AG20443 (cell line): ENCODE measurements around the gene FCHO2.

Experiments
- DNase-seq: peaks from one replicate; pipeline ENCODE4 v3.0.0; 2012; ENCODE audit warnings: low spot score, mixed read lengths

FCHO2 gene

DNA sequence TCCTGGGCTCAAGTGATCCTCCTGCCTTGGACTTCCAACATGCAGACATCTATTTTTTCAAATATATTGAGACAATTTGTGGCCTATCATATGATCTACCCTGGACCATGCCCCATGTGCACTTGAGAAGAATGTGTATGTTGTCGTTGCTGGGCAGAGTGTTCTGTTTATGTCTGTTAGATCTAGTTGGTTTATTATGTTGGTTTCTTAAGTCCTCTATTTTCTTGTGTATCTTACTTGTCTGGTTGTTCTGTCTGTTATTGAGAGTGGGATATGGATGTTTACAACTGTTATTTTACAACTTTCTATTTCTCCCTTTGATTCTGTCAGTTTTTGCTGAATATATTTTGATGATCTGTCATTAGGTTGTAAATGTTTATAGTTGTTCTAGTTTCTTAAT is 154.3 kb downstream of the FCHO2 start:
- DNase-seq = no peak

- DNase-seq = no peak
Observed at GRCh38 chr5:73111536-73111935, 155.7 kb downstream of the FCHO2 start.

DNA sequence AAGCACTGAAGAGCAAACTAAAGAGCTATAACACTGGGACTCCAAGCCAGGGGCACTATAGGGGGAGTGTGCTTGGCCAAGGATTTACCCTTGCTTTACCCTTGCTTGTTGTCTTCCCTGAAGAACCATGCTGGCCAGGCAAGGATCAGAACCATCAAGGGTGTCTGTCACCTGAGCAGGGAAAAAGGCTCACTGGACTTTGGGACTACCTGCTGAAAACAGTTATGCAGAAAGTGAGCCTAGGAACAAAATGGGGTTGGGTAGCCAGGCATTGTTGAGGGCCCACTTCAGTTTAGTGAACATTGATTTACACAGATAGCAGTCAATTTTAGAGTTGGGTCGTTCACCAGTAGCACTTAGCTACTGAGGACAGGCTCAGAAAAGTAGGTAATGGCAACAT is 156.5 kb downstream of the FCHO2 start:
- DNase-seq = no peak

GRCh38 chr5:73114044-73114688 is 158.3 kb downstream of the FCHO2 start:
- DNase-seq = no peak

- DNase-seq = peak; percentile 86
Observed at GRCh38 chr5:73115399-73116051, 159.7 kb downstream of the FCHO2 start.

DNA sequence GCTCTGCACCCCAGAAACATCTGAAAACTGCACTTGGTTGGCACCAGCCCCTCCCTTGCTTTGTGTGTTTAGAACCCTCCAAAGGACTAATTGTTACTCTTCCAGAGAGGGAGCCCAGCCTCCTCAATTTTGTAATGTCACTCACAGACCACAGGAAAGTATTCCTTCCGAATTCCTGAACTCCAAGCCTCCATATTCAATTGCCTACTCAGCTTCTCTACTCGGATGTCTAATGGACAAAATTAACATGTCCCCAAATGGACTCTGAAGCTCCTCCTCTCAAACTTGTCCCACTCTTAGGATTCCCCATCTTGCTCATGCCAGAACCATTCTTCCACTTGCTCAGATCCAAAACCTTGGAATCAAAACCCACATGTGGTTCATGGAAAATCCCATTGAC is 160.7 kb downstream of the FCHO2 start:
- no peak for DNase-seq

DNA sequence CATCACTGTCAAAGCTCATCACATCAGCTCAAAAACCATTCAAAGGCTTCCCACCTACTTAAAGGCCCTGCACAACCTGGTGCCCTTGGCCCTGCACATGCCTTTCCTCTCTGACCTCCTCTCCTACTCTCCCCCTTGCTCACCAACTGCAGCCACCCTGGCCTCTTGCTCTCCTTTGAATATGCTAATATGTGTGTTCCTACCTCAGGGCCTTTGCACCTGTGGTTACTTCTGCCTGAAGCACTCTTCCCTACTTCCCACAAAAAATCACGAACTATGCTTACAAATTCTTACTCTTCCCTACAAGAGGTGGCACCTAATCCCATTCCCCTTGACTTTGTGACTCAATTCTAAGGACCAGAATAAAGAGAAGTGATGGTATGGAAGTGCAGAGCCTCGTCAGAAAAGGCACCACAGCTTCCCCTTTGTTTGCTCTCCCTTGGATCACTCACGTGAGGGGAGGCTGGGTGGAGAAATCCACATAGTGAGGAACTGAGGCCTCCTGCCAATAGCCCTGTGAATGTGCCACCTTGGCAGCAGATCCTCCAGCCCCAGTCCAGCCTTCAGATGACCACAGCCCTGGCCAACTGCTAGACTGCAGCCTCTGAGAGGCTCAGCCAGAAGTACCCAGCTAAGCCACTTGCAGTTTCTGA is 161.4 kb downstream of the FCHO2 start:
- DNase-seq = no peak

DNA sequence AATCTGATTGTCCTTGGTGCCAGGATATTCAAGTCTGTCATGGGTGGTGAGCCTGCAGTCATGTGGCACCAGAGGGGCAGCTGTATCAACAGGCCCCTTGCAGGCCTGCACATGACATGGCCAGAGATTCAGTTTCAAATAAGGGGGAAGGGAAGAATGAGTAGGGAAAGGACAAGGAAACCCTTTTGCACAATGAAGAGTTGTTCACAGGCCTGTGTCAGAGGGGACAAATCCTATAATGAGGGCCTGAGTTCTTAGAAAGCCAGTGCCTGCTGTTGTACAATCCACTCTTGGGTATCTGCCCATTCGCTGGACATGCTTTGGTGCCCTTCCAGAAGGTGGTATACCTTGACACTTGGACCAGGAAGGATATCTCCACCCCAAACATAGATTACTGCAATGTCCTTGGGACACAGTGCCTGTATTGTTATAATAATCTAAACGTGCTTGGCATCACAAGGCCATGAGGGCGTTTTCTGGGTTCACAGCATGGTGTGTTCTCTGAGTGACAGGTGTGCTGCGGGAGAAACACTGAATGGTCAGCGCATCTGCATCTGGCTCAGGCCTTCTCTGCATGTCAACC is 162.6 kb downstream of the FCHO2 start:
- no peak for DNase-seq

GRCh38 chr5:73119451-73120157 is 163.8 kb downstream of the FCHO2 start:
- DNase-seq = no peak

- peak; percentile 79 for DNase-seq
Observed at GRCh38 chr5:73120222-73121118, 164.6 kb downstream of the FCHO2 start, which contains the start of gene TMEM171. TMEM171 (plus strand) TSS chr5:73120575; CDS start chr5:73123374, 2,799 bp downstream.

DNA sequence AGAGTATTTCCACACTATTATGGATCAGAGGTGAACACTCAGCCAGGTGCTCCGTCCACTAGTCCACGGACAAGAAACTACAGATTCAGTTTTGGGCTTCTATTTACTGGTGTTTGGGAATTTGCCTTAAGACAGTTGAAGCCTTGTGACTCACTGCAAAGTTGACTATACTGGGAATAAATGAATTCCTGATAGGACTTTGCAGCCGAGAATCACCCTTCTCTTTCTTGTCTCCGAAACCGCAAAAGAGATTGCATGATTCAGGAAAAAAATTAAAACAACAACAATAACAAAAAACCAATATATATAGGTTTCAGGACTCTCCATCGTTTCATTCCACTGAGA is 165.2 kb downstream of the FCHO2 start:
- peak; percentile 20 for DNase-seq

- peak; percentile 77 for DNase-seq
Observed at GRCh38 chr5:73122875-73123810, 167.3 kb downstream of the FCHO2 start.

GRCh38 chr5:73125289-73125688 is 169.4 kb downstream of the FCHO2 start:
- no peak for DNase-seq

DNA sequence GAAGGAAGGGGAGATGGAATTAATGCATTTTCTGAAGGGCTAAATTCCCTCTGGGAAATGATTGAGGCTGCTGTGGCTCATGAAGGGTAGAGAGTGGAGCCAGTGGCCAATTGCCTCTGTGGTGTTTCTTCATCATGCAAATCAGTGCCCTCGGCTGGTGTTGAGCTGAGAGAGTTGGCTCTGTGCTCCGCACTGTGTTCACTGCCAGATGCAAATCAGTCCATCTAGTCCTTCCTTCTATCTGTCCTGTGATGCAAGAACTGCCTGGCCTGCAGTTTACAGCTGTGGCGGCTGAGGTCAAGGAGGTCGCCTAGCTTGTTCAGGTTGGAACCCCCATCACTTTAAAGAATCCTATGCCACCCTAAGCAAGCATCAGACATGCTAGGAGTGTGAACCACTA is 170.5 kb downstream of the FCHO2 start:
- DNase-seq = no peak

DNA sequence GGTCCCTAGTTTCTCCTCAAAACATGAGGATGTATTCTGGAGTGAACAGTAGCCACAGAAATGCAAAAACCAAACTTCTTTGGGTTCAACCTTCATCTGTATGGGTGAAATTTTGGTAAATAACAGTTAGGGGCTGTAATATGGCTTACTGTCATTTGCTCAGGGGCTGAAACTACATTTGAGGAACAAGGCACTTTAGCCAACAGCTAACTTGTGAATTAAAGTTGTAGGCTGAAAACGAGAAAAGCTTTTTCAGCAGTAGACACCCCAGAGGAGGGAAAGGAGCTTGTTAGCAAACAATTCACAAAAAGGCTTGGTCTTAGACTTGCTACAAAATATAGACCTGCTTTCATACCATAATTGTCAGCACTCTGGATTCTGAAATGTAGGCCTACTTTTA is 171.1 kb downstream of the FCHO2 start:
- DNase-seq = no peak

- DNase-seq = no peak
Observed at GRCh38 chr5:73129143-73129542, 173.3 kb downstream of the FCHO2 start.

DNA sequence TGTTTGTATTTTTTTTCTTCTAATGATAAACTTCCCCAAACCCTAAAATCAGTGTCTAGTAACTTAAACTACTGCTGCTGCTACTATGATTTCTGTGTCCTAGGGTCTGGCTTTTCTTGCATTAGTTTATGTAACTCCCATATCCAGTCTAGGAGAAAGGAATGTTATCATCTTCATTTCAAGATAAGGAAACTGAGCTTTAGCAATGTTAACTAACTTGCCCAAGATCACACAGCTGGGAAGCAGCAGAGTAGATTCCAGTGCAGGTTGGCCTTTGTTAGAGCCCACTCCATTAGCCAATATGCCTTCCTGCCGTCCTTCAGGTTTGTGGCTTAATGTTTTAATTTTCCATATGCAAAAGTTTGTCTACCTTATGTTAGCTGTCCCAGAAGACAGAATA is 175.0 kb downstream of the FCHO2 start:
- no peak for DNase-seq

- DNase-seq = no peak
Observed at GRCh38 chr5:73131711-73132425, 176.0 kb downstream of the FCHO2 start.

GRCh38 chr5:73132759-73133158 is 176.9 kb downstream of the FCHO2 start:
- no peak for DNase-seq

DNA sequence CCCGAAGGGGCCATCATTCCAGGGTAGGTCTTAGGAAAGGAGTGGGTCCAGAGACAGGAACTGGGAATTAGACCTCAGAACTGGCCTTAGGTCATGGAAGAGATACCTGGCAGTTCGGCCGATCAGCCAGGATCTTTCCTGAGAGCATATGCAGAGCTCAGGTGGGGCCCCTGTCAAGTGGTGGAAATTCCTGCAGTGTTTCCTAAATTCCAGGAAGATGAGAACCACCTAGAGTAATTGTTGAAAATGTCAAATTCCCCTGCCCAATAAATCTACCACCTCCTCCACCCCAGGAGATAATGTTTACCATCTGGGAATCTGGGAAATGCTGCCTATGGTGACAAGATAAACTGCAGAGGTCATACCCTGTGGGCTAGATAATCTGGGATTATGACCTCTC is 179.2 kb downstream of the FCHO2 start:
- DNase-seq = no peak
